ENCODE results near the gene EP400. TPM values are rescaled to one million over a fixed set of nuclear protein-coding genes. Genes with fewer than 3 reads are reported as not detected.

EP400 gene
- total and polyA plus RNA-seq, 2 of the 8 experiments (the other 6 are each of a cell fraction or from before 2014, with no cell fraction given) = 13.1 to 69.7 TPM

GRCh38 chr12:131923260-131923659 lies 26.5 kb upstream of the EP400 start:
- no peak overlapping the region for H4K8ac ChIP-seq (ENCODE audit: extremely low read depth, insufficient read depth, low read length)
- no peak overlapping the region for H3K56ac ChIP-seq (replicated peaks; ENCODE audit: insufficient read length, low read depth, low read length)
- H2BK120ac ChIP-seq (replicated peaks; ENCODE audit: low read depth, low read length) = no peak overlapping the region
- H3K9me3 ChIP-seq (ENCODE audit: insufficient read depth in 2 of 2, low read depth in 1 of 2, low read length in 1 of 2) = no peaks in the 10 kb centered on the region; a peak in 1 of 4 replicates
- H3K23ac ChIP-seq (ENCODE audit: insufficient read length) = no peak overlapping the region
- CTCF ChIA-PET (ENCODE audit: partially characterized antibody) = interaction anchor here (1.0 kb wide), 1 partner anchor 11 kb away, joined by 5 read pairs; no protein-coding TSS in a partner anchor
- 95% methylated on average over 11 of the region's 11 CpGs; no CpG with 5 or more reads in 1 of the 2 experiments for WGBS, 2 experiments (ENCODE audit: extremely low coverage in 1 of 2, insufficient coverage in 1 of 2, insufficient read length in 1 of 2, insufficient replicate concordance in 2 of 2, low coverage in 1 of 2, low lambda C conversion rate in 2 of 2, missing lambda C conversion rate in 1 of 2)
- no peak overlapping the region for H2AK5ac ChIP-seq (ENCODE audit: low read depth, low read length)
- no peak overlapping the region for H3K4ac ChIP-seq (replicated peaks; ENCODE audit: insufficient read length, low read depth, low read length)
- no peaks in the 10 kb centered on the region for H3K27me3 ChIP-seq (replicated peaks in 1 of 4; ENCODE audit: control insufficient read depth in 3 of 4, extremely low read depth in 1 of 4, insufficient read depth in 3 of 4, low read length in 3 of 4)
- no peak overlapping the region for H2BK15ac ChIP-seq (ENCODE audit: low read length)
- no peak overlapping the region for H3K4me2 ChIP-seq (ENCODE audit: insufficient read depth in 1 of 2, low read depth in 2 of 2, low read length in 2 of 2)
- no peak for DNase-seq (ENCODE audit: low read depth in 1 of 2, low spot score in 2 of 2)
- H3K23me2 ChIP-seq (ENCODE audit: low read depth, low read length) = peaks cover 4% of the 10 kb centered on the region; the same call in 1 of the 2 replicates
- no peak for FAIRE-seq
- no peak overlapping the region for H4K91ac ChIP-seq (replicated peaks; ENCODE audit: insufficient read length, low read length)
- no peaks in the 10 kb centered on the region for H3K79me2 ChIP-seq (ENCODE audit: control insufficient read depth in 1 of 2, insufficient read depth in 2 of 2, low read length in 2 of 2)
- POLR2A ChIA-PET (ENCODE audit: partially characterized antibody) = interaction anchor here (0.9 to 4.5 kb wide), 4 partner anchors 16 to 53 kb away, joined by 3 to 27 read pairs (median 4); no protein-coding TSS in a partner anchor
- H3K4me1 ChIP-seq (replicated peaks in 1 of 4; ENCODE audit: control insufficient read depth in 3 of 4, insufficient read depth in 4 of 4, low read length in 3 of 4) = peaks cover 0 to 3% (median 1%) of the 10 kb centered on the region in 4 experiments; a peak in 2 of 7 replicates
- peaks cover 0 to 10% of the 10 kb centered on the region in 2 experiments for H4K20me1 ChIP-seq (replicated peaks in 1 of 2; ENCODE audit: control insufficient read depth in 1 of 2, insufficient read depth in 2 of 2, low read length in 2 of 2)
- H2BK5ac ChIP-seq (ENCODE audit: low read depth, low read length) = no peak overlapping the region
- H3K4me3 ChIP-seq (ENCODE audit: extremely low read depth in 1 of 4, insufficient read depth in 2 of 4, low read depth in 3 of 4, low read length in 4 of 4) = no peak overlapping the region
- no peak overlapping the region for H3K27ac ChIP-seq (ENCODE audit: low read depth, low read length)
- H3K18ac ChIP-seq (ENCODE audit: extremely low read depth, low read length) = no peak overlapping the region
- H2BK20ac ChIP-seq (ENCODE audit: low read length) = no peak overlapping the region
- no peaks in the 10 kb centered on the region for H3K79me1 ChIP-seq (ENCODE audit: low read depth, low read length)
- no peak overlapping the region for H2BK12ac ChIP-seq (ENCODE audit: low read depth, low read length)
- peaks cover 4 to 24% (median 10%) of the 10 kb centered on the region in 4 experiments; a peak in 6 of 8 replicates for H3K36me3 ChIP-seq (ENCODE audit: control insufficient read depth in 2 of 4, insufficient read depth in 4 of 4, low read length in 3 of 4)
- no peak overlapping the region for H2AFZ ChIP-seq (ENCODE audit: low read length)
- H4K5ac ChIP-seq (ENCODE audit: insufficient read length, low read depth, low read length) = no peak overlapping the region
- H3K14ac ChIP-seq (ENCODE audit: insufficient read length) = no peak overlapping the region
- no peak overlapping the region for H3K9ac ChIP-seq (replicated peaks in 1 of 4; ENCODE audit: extremely low read depth in 1 of 4, low read depth in 3 of 4, low read length in 3 of 4)
- TF ChIP-seq RFX5 (IDR thresholded peaks at IDR 0.05; ENCODE audit: borderline replicate concordance, low read depth, low read length) (no peak), KDM4A (IDR thresholded peaks at IDR 0.05; ENCODE audit: low read depth, low read length, severe bottlenecking) (no peak), CHD2 (IDR thresholded peaks at IDR 0.05; ENCODE audit: low read length) (no peak), SP4 (IDR thresholded peaks at IDR 0.05; ENCODE audit: low read length) (no peak), ATF3 (IDR thresholded peaks at IDR 0.05; ENCODE audit: insufficient read depth, low read depth, low read length) (no peak), ASH2L (IDR thresholded peaks at IDR 0.05; ENCODE audit: low read length) (no peak), RBBP5 (IDR thresholded peaks at IDR 0.05; ENCODE audit: borderline replicate concordance, low read depth, low read length) (no peak), SIRT6 (IDR thresholded peaks at IDR 0.05; ENCODE audit: low read length) (no peak), TCF12 (IDR thresholded peaks at IDR 0.05; ENCODE audit: low read depth, low read length) (no peak), JUND (IDR thresholded peaks at IDR 0.05; ENCODE audit: low read length) (no peak), BACH1 (IDR thresholded peaks at IDR 0.05; ENCODE audit: low read length) (no peak), CREB1 (IDR thresholded peaks at IDR 0.05) (no peak), MAX (IDR thresholded peaks at IDR 0.05) (no peak), POU5F1 (IDR thresholded peaks at IDR 0.05; ENCODE audit: low read depth, low read length) (no peak)

Measured in H1 (cell line).